ENCODE measurements around the gene TMEM11.

GRCh38 chr17:21157586-21158370, 56.2 kb downstream of the TMEM11 start:
- TF ChIP-seq, protein P1, sequence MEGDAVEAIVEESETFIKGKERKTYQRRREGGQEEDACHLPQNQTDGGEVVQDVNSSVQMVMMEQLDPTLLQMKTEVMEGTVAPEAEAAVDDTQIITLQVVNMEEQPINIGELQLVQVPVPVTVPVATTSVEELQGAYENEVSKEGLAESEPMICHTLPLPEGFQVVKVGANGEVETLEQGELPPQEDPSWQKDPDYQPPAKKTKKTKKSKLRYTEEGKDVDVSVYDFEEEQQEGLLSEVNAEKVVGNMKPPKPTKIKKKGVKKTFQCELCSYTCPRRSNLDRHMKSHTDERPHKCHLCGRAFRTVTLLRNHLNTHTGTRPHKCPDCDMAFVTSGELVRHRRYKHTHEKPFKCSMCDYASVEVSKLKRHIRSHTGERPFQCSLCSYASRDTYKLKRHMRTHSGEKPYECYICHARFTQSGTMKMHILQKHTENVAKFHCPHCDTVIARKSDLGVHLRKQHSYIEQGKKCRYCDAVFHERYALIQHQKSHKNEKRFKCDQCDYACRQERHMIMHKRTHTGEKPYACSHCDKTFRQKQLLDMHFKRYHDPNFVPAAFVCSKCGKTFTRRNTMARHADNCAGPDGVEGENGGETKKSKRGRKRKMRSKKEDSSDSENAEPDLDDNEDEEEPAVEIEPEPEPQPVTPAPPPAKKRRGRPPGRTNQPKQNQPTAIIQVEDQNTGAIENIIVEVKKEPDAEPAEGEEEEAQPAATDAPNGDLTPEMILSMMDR (IDR thresholded peaks at IDR 0.05) = no peak
- no peak for TF ChIP-seq MAFK (IDR thresholded peaks at IDR 0.05; ENCODE audit: partially characterized antibody)

Measured in A549 (cell line).